ACC112 (cell line): Measurements from ENCODE around the gene CYTL1.
"Not testable (repeated sequence)": the region's sequence is repeated elsewhere in the genome, so short reads cannot be mapped to it uniquely, and the experiment has no call there.

Experiments used
- H2AFZ ChIP-seq: fragments of 200-600 bp; sonication (generic); one replicate; pipeline ENCODE4 v1.6.0; 2017; ENCODE audit warnings: antibody characterized with exemption, low read length; ENCODE audit not compliant: unreplicated experiment
- H3K27ac ChIP-seq: fragments of 200-600 bp; sonication (generic); 2 replicates; pipeline ENCODE4 v1.5.1; 2014; ENCODE audit warnings: low read depth, mild to moderate bottlenecking, antibody characterized with exemption, low read length, moderate library complexity
- H3K27me3 ChIP-seq: fragments of 200-600 bp; sonication (generic); 2 replicates; pipeline ENCODE4 v1.6.1; 2014; ENCODE audit warnings: mild to moderate bottlenecking, antibody characterized with exemption, low read length, moderate library complexity, mixed read lengths; ENCODE audit not compliant: insufficient read depth
- H3K36me3 ChIP-seq: fragments of 200-600 bp; sonication (generic); 2 replicates; pipeline ENCODE4 v1.6.1; 2016; ENCODE audit warnings: mild to moderate bottlenecking, antibody characterized with exemption, low read length, moderate library complexity, mixed read lengths; ENCODE audit not compliant: insufficient read depth
- H3K4me1 ChIP-seq: fragments of 200-600 bp; sonication (generic); one replicate; pipeline ENCODE4 v1.6.1; 2016; ENCODE audit warnings: low read length, mixed read lengths; ENCODE audit not compliant: insufficient read depth, unreplicated experiment, control insufficient read depth
- H3K4me3 ChIP-seq: fragments of 200-600 bp; sonication (generic); 2 replicates; pipeline ENCODE4 v1.5.1; 2014; ENCODE audit warnings: mild to moderate bottlenecking, low read depth, low read length
- H3K79me2 ChIP-seq: fragments of 200-600 bp; sonication (generic); one replicate; pipeline ENCODE4 v1.6.0; 2016; ENCODE audit warnings: low read length; ENCODE audit not compliant: control insufficient read depth, unreplicated experiment, insufficient read depth

The CYTL1 gene

DNA sequence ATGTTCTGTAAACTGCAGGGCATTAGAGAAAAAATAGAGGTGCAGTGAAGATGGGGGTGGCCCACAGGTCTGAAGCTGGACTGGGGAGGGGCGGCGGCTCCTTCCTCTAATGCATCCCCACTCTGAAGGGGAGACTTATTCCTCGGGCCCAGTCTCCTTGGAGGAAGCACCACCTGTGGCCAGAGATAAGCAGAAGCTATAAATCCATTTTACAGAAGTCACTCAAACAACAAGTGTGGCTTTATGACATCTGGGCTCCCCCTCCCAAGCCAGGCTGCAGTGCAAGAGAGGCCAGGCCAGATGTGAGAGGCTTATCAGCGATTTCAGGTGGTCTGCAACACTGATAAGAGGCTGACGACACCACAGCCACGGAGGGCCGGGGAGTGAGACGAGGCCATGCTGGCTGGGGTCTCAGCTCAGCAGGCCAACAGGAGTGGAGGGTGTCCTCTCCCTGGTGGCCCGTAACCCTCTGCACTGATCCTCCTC, 15.8 kb downstream of the CYTL1 start:
- Histone ChIP-seq H3K79me2 (no peaks in the 10 kb centered on the region), H3K4me3 (no peak overlapping the region), H3K36me3 (no peaks in the 10 kb centered on the region), H3K27me3 (peaks cover 44% of the 10 kb centered on the region), H3K27ac (no peak overlapping the region), H2AFZ (no peak overlapping the region), H3K4me1 (no peaks in the 10 kb centered on the region)

DNA sequence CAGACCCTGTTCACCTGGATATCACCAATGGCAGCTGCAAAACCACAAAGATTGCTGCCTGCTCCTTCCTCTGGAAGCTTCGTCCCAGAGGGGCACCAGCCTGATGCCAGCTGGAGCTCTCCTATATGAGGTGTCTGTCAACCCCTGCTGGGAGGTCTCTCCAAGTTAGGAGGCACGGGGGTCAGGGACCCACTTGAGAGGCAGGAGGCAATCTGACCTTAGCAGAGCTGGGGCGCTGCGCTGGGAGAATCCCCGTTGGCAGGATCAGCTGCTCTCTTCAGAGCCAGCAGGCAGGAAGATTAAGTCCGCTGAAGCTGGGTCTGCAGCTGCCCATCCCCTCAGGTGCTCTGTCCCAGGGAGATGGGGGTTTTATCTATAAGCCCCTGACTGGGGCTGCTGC, 17.6 kb downstream of the CYTL1 start:
- H3K79me2 ChIP-seq, H2AFZ ChIP-seq, H3K4me3 ChIP-seq, H3K27ac ChIP-seq, H3K36me3 ChIP-seq, H3K4me1 ChIP-seq: not testable (repeated sequence)
- peaks cover 39% of the 10 kb centered on the region for H3K27me3 ChIP-seq

DNA sequence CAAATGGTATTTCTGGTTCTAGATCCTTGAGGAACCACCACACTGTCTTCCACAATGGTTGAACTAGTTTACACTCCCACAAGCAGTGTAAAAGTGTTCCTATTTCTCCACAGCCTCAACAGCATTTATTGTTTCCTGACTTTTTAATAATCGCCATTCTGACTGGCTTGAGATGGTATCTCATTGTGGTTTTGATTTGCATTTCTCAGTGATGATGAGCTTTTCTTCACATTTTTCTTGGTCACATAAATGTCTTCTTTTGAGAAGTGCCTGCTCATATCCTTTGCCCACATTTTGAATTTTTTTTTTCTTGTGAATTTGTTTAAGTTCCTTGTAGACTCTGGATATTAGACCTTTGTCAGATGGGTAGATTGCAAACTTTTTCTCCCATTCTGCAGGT, 22.3 kb downstream of the CYTL1 start:
- H3K36me3 ChIP-seq, H3K27ac ChIP-seq, H3K4me3 ChIP-seq, H3K4me1 ChIP-seq, H3K79me2 ChIP-seq, H2AFZ ChIP-seq: not testable (repeated sequence)
- peaks cover 12% of the 10 kb centered on the region; the same call in 1 of the 2 replicates for H3K27me3 ChIP-seq

DNA sequence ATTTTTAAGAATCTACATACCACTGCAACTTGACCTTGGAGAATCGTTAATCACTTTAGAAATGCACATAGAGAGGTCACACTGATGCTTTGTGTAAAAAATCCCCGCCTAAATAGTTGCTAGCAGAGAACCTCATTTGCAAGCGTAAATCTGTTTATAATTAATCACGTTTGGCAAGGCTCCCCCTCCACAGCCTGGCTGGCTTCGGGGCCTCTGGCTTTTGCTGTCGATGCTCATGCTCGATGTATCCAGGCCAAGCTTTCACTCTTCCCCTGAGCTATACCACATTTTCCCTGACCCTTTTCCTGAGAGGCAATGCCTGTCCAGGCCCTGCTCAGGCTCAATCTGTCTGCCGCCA, 23.4 kb downstream of the CYTL1 start:
- H3K4me1 ChIP-seq: peaks cover 16% of the 10 kb centered on the region
- H3K79me2 ChIP-seq: no peaks in the 10 kb centered on the region
- no peak overlapping the region for H3K27ac ChIP-seq
- no peak overlapping the region for H3K4me3 ChIP-seq
- H3K27me3 ChIP-seq: peaks cover 2% of the 10 kb centered on the region; the same call in 1 of the 2 replicates
- no peak overlapping the region for H2AFZ ChIP-seq
- H3K36me3 ChIP-seq: no peaks in the 10 kb centered on the region

DNA sequence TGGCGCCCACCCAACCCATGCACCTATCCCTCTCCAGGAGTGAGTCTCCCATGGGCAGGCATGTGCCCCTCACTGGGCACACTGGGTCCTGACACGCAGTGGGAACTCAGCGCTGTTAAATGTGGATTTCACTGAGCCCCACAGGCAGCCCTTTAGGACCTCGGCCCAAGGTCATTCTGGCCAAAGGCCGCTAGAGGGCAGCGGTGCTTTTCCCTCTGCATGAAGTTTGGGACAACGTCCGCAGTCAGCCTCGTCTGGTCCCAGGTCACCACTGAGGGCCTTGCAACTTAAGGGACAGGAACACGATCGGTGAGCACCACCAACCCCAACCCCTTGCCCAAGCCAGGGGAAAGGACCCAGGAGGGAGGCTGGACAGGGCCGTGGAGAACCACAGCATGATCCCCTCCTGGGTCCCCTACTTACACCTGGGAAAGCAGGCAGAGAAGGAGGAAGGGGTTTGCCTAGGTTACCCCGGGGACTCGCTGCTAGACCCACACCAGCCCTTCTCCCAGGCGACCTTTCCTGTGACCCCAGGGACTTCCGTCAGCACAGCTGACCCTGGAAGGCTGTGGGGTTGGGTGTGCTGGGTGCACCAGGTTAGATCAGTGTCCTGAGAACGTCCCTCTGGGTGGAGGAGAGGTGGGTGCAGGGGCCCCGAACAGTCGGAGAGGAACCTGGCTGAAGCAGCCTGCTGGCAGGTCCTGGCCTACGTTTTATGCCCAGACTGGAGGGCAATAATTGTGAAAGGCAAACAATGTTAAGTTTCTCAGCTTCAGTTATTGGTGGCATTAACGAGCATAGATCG, 24.0 kb downstream of the CYTL1 start:
- Histone ChIP-seq H2AFZ (no peak overlapping the region), H3K79me2 (no peaks in the 10 kb centered on the region), H3K4me1 (peaks cover 22% of the 10 kb centered on the region), H3K36me3 (no peaks in the 10 kb centered on the region), H3K27ac (no peak overlapping the region), H3K4me3 (no peak overlapping the region), H3K27me3 (no peaks in the 10 kb centered on the region)

DNA sequence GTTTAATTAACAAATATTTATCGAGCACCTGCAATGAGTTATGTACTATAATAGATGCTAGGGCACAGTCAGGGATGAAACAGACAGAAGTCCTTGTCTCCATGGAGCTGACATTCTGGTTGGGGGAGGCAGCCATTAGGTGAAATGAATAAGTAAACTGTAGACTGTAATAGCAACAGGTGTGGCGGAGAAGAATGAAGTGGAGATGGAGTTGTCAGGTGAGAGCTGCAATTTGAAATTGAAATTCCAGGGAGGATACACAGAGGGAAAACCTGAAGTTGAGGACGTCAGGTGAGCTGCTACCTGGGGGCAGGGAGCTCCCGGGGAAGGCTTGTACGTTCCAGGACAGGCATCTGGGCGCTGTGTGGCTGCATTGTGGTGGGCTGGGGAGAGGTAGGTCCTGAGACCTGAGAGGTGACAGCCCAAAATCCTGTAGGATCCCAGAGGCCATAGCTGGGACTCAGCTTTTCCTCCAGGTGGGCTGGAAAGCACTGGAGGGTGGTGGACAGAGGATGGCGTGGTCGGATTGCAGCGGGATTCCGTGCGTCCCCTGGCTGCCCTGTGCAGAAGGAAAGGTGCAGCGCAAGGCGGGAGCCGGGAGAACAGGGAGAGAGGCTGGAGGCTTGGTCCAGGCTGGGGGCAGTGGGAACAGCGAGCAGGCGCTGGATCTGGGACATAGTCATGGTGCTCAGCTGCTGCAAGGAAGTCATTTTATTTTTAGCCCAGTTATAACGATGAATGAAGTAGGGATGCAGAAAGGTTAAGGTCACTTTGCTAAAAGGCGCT, 24.8 kb downstream of the CYTL1 start:
- H3K79me2 ChIP-seq: no peaks in the 10 kb centered on the region
- no peaks in the 10 kb centered on the region for H3K27me3 ChIP-seq
- H3K4me3 ChIP-seq: no peak overlapping the region
- H2AFZ ChIP-seq: no peak overlapping the region
- no peaks in the 10 kb centered on the region for H3K36me3 ChIP-seq
- H3K4me1 ChIP-seq: peaks cover 23% of the 10 kb centered on the region
- no peak overlapping the region for H3K27ac ChIP-seq

DNA sequence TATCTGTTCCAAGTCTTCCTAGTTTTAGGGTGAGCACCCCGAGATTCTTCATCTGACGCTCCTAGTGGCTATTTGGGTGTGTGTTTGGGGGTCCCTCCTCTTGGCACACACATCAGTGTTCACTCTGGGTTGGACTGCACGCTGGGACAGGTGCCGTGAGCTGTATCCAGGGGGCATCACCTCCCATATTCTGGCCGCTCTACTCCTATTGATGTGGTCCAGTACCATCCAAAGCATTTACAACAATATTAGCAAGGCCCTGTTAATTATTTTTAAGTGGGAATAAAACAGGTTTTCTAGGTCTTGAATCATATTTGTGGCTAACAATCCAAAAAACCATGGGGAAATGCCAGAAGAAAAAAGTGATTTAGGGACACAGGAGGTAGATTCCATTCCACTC, 26.4 kb downstream of the CYTL1 start:
- Histone ChIP-seq H3K4me3 (no peak overlapping the region), H3K27me3 (no peaks in the 10 kb centered on the region), H3K4me1 (peaks cover 23% of the 10 kb centered on the region), H3K36me3 (no peaks in the 10 kb centered on the region), H3K79me2 (no peaks in the 10 kb centered on the region), H3K27ac (no peak overlapping the region), H2AFZ (no peak overlapping the region)

DNA sequence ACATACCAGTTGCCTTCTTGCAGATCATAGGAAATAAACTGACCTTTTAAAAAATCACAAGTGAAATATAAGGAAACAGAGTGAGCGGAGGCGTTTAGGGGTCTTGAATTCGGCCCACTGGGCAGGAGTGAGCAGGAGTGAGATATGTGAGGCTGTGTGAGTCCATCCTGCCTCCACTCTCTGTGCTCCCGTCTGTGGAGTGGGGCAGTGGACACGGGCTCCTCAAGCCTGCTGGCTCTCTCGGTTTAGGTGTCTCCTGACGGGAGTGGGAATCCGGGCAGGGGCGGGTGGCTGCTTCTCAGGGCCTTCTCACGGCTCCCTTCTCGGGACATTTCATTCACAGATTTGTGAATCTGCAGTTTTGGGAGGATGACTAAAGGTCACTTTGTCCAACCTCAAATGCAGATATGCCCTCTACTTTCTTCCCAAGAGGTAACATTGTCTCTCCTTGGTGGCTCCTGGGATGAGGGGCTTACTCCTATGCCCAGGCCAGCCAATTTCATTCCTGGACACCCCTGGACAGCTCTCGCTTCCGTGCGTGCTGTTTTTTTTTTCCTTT, 27.6 kb downstream of the CYTL1 start:
- Histone ChIP-seq H3K4me1 (peaks cover 23% of the 10 kb centered on the region), H3K27ac (peak overlapping the region; percentile 90), H3K4me3 (no peak overlapping the region), H2AFZ (peak overlapping the region; percentile 99), H3K36me3 (no peaks in the 10 kb centered on the region), H3K79me2 (no peaks in the 10 kb centered on the region), H3K27me3 (no peaks in the 10 kb centered on the region)

DNA sequence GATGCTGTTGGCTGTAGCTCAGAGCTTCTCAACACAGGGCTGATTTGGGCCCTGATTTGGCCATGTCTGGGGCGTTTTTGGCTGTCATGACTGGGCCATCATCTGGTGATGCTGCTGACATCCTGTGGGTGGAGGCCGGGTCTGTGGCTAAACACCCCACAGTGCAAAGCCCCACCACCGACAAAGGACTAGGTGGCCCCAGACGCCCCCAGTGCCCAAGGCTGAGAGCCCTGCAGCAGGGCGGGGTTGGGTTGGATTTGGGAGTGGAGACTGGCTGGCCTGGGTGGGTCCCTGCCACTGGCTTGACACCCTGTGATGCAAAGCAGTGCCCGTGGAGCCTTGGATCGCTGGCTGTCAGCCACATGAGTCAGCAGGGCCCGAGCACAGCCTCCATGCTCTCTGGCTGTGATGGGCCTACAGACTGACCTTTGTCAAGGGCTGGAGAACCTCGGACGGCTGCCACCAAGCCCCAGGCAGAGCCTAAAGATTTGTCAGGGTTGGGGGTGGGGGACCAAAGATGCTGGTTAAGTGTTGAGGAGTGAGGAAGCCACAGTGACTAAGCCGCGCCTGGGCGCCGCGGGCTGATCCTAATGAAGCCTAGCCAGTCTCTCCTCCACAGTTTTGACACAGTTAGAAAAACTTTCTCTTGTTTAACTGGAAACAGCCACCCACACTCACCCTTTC, 28.3 kb downstream of the CYTL1 start:
- H3K27me3 ChIP-seq: no peaks in the 10 kb centered on the region
- peaks cover 23% of the 10 kb centered on the region for H3K4me1 ChIP-seq
- H3K36me3 ChIP-seq: no peaks in the 10 kb centered on the region
- H3K79me2 ChIP-seq: no peaks in the 10 kb centered on the region
- H2AFZ ChIP-seq: peak overlapping the region; percentile 99
- no peak overlapping the region for H3K4me3 ChIP-seq
- peak overlapping the region; percentile 90 for H3K27ac ChIP-seq

DNA sequence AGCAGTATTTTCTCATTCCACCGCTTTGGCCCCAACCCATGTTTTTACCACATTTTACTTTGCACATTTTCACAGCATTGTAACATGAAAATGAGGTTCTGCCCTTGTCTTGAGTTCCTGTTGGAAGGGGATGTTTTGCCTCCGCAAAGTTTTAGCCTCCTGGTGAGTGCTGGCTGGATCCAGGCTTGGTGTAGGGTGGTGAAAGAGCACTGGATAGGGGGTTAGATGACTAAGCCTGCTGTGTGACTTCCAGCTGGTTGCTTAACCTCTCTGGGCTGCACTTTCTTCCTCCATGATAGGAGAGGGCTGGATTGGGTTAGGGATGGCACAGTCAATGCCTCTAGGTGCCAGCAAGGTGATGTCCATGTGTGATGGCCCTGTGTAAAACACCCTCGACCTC, 28.9 kb downstream of the CYTL1 start:
- Histone ChIP-seq H3K27me3 (no peaks in the 10 kb centered on the region), H3K27ac (peak overlapping the region; percentile 90)

More for the DNA sequence above, 28.9 kb downstream of the CYTL1 start:
- Histone ChIP-seq H3K36me3 (no peaks in the 10 kb centered on the region), H3K4me1 (peaks cover 23% of the 10 kb centered on the region), H3K4me3 (no peak overlapping the region), H3K79me2 (no peaks in the 10 kb centered on the region), H2AFZ (no peak overlapping the region)
